Body of pancreas (tissue), 4 donors: ENCODE data around the gene TMEM178B.

Experiments used
- CTCF ChIP-seq, 7 experiments: fragments of 450-650 bp in 4 of 7; fragments of 200-600 bp in 3 of 7; sonication (generic) in 3 of 7; IDR thresholded peaks; one replicate each; pipeline ENCODE4 v1.5.1; 2016 to 2019; ENCODE audit warnings: antibody characterized with exemption in 7 of 7
- POLR2A ChIP-seq, 3 donors: fragments of 450-650 bp; IDR thresholded peaks; one replicate each; pipeline ENCODE4 v1.6.1; 2016; ENCODE audit warnings: antibody characterized with exemption in 3 of 3, mild to moderate bottlenecking in 2 of 3

DNA sequence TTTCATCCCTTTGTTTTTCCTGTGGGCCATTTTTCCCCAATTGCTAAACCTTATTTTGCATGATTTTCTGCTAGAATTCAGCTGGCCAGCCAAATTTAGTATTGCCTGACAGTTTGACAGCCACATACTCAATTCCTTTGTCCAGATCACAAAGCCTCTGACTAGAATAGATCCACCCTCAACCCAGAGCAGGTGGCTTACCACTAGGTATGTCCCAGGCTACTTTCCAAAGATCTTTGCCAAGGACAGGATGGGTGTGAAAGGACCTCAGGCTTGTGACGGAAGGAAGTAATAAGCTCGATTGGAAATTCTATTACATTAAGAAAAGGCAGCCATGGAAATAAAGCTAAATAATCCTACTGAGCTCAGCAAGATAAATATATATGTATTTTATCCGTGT lies 426.7 kb downstream of the TMEM178B start:
- TF ChIP-seq CTCF (IDR thresholded peaks at IDR 0.05) (no peak), POLR2A (IDR thresholded peaks at IDR 0.05) (no peak)
